ENCODE measurements around the gene CPSF3.

DNA sequence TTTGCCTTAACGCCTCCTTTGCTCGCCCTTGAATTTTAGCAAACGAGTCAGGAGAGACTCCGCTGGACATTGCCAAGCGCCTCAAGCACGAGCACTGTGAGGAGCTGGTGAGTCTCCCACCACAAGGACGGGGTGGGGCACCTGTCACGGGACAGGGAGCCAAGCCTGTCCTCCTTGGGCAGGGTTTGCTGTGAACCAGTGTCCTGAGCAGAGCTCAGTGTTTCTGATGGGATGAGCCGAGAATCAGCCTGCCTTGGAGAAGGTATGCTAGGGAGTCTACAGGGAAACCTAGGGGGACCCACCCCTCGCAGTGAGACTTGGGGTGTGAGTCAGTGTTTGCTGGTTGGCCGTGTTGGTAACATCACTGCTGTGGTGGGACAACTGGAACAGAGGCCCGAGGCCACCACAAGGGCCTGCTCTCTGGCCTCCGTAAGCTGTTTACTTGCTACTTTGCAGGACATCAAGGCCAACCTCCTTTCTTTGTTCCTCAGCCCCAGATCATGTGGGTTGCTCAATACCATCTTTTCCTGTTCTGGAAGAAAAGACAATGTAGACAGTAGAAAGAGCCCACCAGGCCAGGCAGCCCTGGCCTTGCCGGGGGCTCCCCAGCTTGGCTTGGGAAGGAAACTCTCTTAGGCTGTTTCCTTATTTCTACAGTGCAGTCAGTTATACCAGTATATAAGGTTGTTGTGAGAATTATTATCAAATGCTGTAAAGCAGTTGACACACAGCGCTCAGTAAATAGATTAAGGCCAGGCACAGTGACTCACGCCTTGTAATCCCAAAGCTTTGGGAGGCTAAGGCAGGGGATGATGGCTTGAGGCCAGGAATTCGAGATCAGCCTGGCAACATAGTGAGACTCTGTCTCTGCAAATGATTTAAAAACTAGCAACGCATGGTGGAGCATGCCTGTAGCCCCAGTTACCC lies 42.5 kb upstream of the CPSF3 start:
- TF ChIP-seq, protein P1, sequence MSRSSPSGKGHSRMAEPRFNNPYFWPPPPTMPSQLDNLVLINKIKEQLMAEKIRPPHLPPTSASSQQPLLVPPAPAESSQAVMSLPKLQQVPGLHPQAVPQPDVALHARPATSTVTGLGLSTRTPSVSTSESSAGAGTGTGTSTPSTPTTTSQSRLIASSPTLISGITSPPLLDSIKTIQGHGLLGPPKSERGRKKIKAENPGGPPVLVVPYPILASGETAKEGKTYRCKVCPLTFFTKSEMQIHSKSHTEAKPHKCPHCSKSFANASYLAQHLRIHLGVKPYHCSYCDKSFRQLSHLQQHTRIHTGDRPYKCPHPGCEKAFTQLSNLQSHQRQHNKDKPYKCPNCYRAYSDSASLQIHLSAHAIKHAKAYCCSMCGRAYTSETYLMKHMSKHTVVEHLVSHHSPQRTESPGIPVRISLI (tag by site-specific recombination; IDR thresholded peaks at IDR 0.05): no peak
- TF ChIP-seq, protein P2, sequence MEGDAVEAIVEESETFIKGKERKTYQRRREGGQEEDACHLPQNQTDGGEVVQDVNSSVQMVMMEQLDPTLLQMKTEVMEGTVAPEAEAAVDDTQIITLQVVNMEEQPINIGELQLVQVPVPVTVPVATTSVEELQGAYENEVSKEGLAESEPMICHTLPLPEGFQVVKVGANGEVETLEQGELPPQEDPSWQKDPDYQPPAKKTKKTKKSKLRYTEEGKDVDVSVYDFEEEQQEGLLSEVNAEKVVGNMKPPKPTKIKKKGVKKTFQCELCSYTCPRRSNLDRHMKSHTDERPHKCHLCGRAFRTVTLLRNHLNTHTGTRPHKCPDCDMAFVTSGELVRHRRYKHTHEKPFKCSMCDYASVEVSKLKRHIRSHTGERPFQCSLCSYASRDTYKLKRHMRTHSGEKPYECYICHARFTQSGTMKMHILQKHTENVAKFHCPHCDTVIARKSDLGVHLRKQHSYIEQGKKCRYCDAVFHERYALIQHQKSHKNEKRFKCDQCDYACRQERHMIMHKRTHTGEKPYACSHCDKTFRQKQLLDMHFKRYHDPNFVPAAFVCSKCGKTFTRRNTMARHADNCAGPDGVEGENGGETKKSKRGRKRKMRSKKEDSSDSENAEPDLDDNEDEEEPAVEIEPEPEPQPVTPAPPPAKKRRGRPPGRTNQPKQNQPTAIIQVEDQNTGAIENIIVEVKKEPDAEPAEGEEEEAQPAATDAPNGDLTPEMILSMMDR (tag by site-specific recombination; IDR thresholded peaks at IDR 0.05): no peak
- TF ChIP-seq ZFP69B (tag by site-specific recombination; IDR thresholded peaks at IDR 0.05) (no peak), ZNF223 (tag by site-specific recombination; IDR thresholded peaks at IDR 0.05) (no peak), ZNF548 (tag by site-specific recombination; IDR thresholded peaks at IDR 0.05) (no peak), ZNF335 (tag by site-specific recombination; conservative IDR thresholded peaks at IDR 0.05) (no peak)
- TF ChIP-seq, protein P3, sequence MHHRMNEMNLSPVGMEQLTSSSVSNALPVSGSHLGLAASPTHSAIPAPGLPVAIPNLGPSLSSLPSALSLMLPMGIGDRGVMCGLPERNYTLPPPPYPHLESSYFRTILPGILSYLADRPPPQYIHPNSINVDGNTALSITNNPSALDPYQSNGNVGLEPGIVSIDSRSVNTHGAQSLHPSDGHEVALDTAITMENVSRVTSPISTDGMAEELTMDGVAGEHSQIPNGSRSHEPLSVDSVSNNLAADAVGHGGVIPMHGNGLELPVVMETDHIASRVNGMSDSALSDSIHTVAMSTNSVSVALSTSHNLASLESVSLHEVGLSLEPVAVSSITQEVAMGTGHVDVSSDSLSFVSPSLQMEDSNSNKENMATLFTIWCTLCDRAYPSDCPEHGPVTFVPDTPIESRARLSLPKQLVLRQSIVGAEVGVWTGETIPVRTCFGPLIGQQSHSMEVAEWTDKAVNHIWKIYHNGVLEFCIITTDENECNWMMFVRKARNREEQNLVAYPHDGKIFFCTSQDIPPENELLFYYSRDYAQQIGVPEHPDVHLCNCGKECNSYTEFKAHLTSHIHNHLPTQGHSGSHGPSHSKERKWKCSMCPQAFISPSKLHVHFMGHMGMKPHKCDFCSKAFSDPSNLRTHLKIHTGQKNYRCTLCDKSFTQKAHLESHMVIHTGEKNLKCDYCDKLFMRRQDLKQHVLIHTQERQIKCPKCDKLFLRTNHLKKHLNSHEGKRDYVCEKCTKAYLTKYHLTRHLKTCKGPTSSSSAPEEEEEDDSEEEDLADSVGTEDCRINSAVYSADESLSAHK (tag by site-specific recombination; IDR thresholded peaks at IDR 0.05): no peak
